Kidney (tissue), 14 donors: ENCODE results near the gene ZBTB7C. TPM values are rescaled to one million over a fixed set of nuclear protein-coding genes. Genes with fewer than 3 reads are reported as not detected.
A peak's percentile ranks its signal among the peaks of the same experiment; 100 is the strongest.

Experiments used
- DNase-seq, 5 donors: peaks; one replicate each; pipeline ENCODE4 v3.0.0-alpha.2; 2013 to 2020
- FAIRE-seq: peaks from 2 replicates; lab custom pipeline; 2012; peaks lifted over from hg19 to GRCh38; lab: Jason Lieb, UNC
- H3K27ac ChIP-seq, 2 donors: one replicate each; pipeline ENCODE4 v1.7.0; 2013; ENCODE audit warnings: low read depth in 2 of 2, low read length in 2 of 2, inconsistent platforms in 1 of 2
- H3K27me3 ChIP-seq: one replicate; pipeline ENCODE4 v1.7.1; 2013; ENCODE audit warnings: low read length, inconsistent platforms; ENCODE audit not compliant: control insufficient read depth, insufficient read depth
- H3K36me3 ChIP-seq, 3 donors: one replicate each; pipeline versions ENCODE4 v1.7.0 to v1.7.1; 2013; ENCODE audit warnings: low read length in 3 of 3, control low read depth in 1 of 3, inconsistent platforms in 1 of 3; ENCODE audit not compliant: insufficient read depth in 3 of 3, control insufficient read depth in 2 of 3
- H3K4me1 ChIP-seq, 3 donors: one replicate each; pipeline versions ENCODE4 v1.7.0 to v1.7.1; 2013; ENCODE audit warnings: low read length in 3 of 3, inconsistent platforms in 1 of 3, low read depth in 1 of 3; ENCODE audit not compliant: control insufficient read depth in 2 of 3, insufficient read depth in 2 of 3
- H3K4me3 ChIP-seq, 3 donors: one replicate each; pipeline versions ENCODE4 v1.7.0 to v1.8.1; 2013; ENCODE audit warnings: low read length in 3 of 3, control low read depth in 1 of 3, inconsistent platforms in 1 of 3
- H3K9ac ChIP-seq, 3 donors: one replicate each; pipeline versions ENCODE4 v1.7.0 to v1.7.1; 2013; ENCODE audit warnings: low read length in 3 of 3, control low read depth in 1 of 3, inconsistent platforms in 1 of 3
- H3K9me3 ChIP-seq, 3 donors: one replicate each; pipeline versions ENCODE4 v1.7.0 to v1.7.1; 2013; ENCODE audit warnings: low read length in 3 of 3, control low read depth in 1 of 3, inconsistent platforms in 1 of 3; ENCODE audit not compliant: control insufficient read depth in 2 of 3, insufficient read depth in 1 of 3
- CTCF ChIP-seq: IDR thresholded peaks from 3 replicates; pipeline ENCODE4 v1.5.1; 2012; ENCODE audit warnings: mild to moderate bottlenecking, moderate library complexity, borderline replicate concordance; ENCODE audit not compliant: insufficient read depth; ENCODE audit errors: extremely low read depth
- intact Hi-C: fragments of 100-400 bp; cut with DNase I; formaldehyde crosslinking; loops from one replicate; pipeline ENCODE4 v1.11.1; 2022
- polyA plus RNA-seq: library from polyadenylated mRNA; stranded (reverse); fragments of 350-450 nt; fragmentation: Illumina TruSeq; extraction: RNeasy Lipid Tissue Mini Kit (QIAGEN cat#74804); gene quantifications from one replicate; pipeline ENCODE4 v1.2.3, GENCODE V29; 2014; ENCODE audit warnings: low read depth, low replicate concordance; ENCODE audit not compliant: insufficient read depth
- total RNA-seq: library from RNA; stranded (reverse); fragmentation: NEBNext Ultra II Directional; extraction: Animal tissue kit (Norgen Biotek cat#: 25700); gene quantifications from one replicate; pipeline ENCODE4 v1.2.1, GENCODE V29; 2021
- donor health status: control.
- donor health status: control.
- donor health status: control.
- donor health status: control.
- donor health status: control.
- donor health status: DM: yes; HTN: yes; CAD: no.
- donor health status: Normal renal cell carcinoma (clear cell type).

The ZBTB7C gene
- total and polyA plus RNA-seq, 2 donors from 2014 or later = 1.8 to 13.8 TPM

- no peaks in the 10 kb centered on the region for H3K36me3 ChIP-seq
- no peak overlapping the region for H3K9ac ChIP-seq
- peaks cover 0 to 8% (median 2%) of the 10 kb centered on the region in 3 donors for H3K4me1 ChIP-seq
- FAIRE-seq (no peak), DNase-seq (peak in 1 of 5 donors; percentile 60)
- intact Hi-C loops = no loop called here
- no peaks in the 10 kb centered on the region for H3K27me3 ChIP-seq
- H3K4me3 ChIP-seq = no peak overlapping the region
- no peak overlapping the region for H3K27ac ChIP-seq
- H3K9me3 ChIP-seq = no peaks in the 10 kb centered on the region
- no peak for TF ChIP-seq CTCF
Measured at GRCh38 chr18:48009116-48009745, 400.0 kb downstream of the ZBTB7C start.

GRCh38 chr18:48007955-48008701 is 401.1 kb downstream of the ZBTB7C start:
- Histone ChIP-seq H3K9ac (peak overlapping the region in 2 of 3 donors; percentile 31 to 33), H3K4me3 (peak overlapping the region; percentile 52 to 58 (median 52)), H3K9me3 (no peaks in the 10 kb centered on the region), H3K4me1 (peaks cover 0 to 10% (median 9%) of the 10 kb centered on the region in 3 donors), H3K27me3 (no peaks in the 10 kb centered on the region), H3K36me3 (no peaks in the 10 kb centered on the region), H3K27ac (no peak overlapping the region)
- intact Hi-C loops = no loop called here
- FAIRE-seq = no peak
- peak; percentile 87 to 93 (median 91) for DNase-seq
- TF ChIP-seq CTCF = peak; percentile 53

- H3K9ac ChIP-seq = no peak overlapping the region
- intact Hi-C loops = no loop called here
- DNase-seq (no peak), FAIRE-seq (no peak)
- TF ChIP-seq CTCF = no peak
- no peak overlapping the region for H3K4me3 ChIP-seq
- no peaks in the 10 kb centered on the region for H3K36me3 ChIP-seq
- H3K27ac ChIP-seq = no peak overlapping the region
- H3K4me1 ChIP-seq = peaks cover 0 to 10% (median 9%) of the 10 kb centered on the region in 3 donors
- no peaks in the 10 kb centered on the region for H3K9me3 ChIP-seq
- H3K27me3 ChIP-seq = no peaks in the 10 kb centered on the region
Measured at GRCh38 chr18:48007381-48007780, 401.8 kb downstream of the ZBTB7C start.
